GM12864 (cell line): Measurements from ENCODE around the gene FBXO39.

Experiments
- DNase-seq: peaks from one replicate; pipeline ENCODE4 v3.0.0-alpha.2; 2011; ENCODE audit warnings: low read depth
- H3K4me3 ChIP-seq: 2 replicates; pipeline ENCODE4 v1.5.1; 2011; ENCODE audit warnings: mild to moderate bottlenecking, low read depth, low read length, control low read depth
- TF ChIP-seq, protein P1 (sequence below): IDR thresholded peaks from 2 replicates; pipeline ENCODE4 v1.5.1; 2011; ENCODE audit warnings: low read depth, mild to moderate bottlenecking, moderate library complexity, low read length, control low read depth, inconsistent platforms; ENCODE audit errors: missing control alignments

The FBXO39 gene

DNA sequence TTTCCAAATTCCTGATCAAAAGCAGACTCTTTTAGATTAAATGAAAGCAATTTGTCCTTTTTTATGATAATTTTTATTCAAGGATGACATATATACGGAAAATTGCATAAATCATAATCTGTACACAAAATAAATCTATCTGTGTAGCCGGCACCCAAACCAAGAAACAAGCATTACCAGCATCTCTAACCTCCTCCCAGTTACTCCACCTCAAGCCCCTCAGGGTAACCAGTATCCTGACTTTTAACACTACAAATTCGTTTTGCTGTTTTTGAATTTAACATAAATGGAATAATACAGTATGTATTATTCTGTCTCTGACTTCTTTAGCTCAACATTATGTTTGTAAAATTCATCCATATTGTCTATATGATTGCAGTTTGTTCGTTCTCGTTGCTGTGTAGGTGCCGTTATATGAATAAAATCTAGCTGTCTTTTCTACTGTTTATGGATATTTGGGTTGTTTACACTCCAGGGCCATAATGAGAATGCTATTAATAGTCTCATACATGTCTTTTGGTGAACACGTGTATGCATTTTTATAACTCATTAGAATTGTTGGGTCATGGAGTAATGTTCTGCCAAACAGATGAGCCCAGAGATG lies 54.5 kb downstream of the FBXO39 start:
- H3K4me3 ChIP-seq = no peak overlapping the region
- no peak for DNase-seq
- TF ChIP-seq, protein P1, sequence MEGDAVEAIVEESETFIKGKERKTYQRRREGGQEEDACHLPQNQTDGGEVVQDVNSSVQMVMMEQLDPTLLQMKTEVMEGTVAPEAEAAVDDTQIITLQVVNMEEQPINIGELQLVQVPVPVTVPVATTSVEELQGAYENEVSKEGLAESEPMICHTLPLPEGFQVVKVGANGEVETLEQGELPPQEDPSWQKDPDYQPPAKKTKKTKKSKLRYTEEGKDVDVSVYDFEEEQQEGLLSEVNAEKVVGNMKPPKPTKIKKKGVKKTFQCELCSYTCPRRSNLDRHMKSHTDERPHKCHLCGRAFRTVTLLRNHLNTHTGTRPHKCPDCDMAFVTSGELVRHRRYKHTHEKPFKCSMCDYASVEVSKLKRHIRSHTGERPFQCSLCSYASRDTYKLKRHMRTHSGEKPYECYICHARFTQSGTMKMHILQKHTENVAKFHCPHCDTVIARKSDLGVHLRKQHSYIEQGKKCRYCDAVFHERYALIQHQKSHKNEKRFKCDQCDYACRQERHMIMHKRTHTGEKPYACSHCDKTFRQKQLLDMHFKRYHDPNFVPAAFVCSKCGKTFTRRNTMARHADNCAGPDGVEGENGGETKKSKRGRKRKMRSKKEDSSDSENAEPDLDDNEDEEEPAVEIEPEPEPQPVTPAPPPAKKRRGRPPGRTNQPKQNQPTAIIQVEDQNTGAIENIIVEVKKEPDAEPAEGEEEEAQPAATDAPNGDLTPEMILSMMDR = no peak

- no peak within 1 kb of the TSS; the same call in 1 of the 2 replicates for H3K4me3 ChIP-seq
- TF ChIP-seq, protein P1 = no peak
- no peak for DNase-seq
Measured at GRCh38 chr17:6831661-6832263, 55.7 kb downstream of the FBXO39 start, which contains the start of gene TEKT1. TEKT1 (minus strand) TSS chr17:6831729; CDS start chr17:6830376, 1,353 bp downstream.
